Measurements from ENCODE around the gene ARF6. TPM values are rescaled to one million over a fixed set of nuclear protein-coding genes. Genes with fewer than 3 reads are reported as not detected.
A peak's percentile ranks its signal among the peaks of the same experiment; 100 is the strongest.

Gene ARF6
- total RNA-seq, 1 experiment from 2014 or later, result 88.8 TPM

DNA sequence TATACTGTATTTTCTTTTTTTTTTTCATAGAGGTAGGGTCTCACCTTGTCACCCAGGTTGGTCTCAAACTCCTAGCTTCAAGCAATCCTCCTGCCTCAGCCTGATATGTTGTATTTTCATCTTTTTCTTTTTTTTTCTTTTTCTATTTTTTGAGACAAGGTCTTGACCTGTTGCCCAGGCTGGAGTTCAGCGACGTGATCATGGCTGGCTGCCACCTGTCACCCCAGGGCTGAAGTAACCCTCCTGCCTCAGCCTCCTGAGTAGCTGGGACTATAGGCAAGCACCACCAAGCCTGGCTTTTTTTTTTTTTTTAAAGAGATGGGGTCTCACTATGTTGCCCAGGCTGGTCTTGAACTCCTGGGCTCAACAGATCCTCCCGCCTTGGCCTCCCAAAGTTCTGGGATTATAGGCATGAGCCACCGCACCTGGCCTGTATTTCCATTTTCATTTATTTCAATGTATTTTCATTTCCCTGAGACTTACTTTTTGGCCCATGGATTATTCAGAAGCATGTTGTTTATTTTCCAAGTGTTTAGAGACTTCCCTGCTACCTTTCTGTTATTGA, 16.2 kb upstream of the ARF6 start:
- ATAC-seq (no peak), DNase-seq (ENCODE audit: low read depth, low spot score) (no peak)
- TF ChIP-seq EZH2 (IDR thresholded peaks at IDR 0.05) (no peak), POLR2AphosphoS5 (IDR thresholded peaks at IDR 0.05; ENCODE audit: low read depth, low read length) (no peak), ZFX (IDR thresholded peaks at IDR 0.05) (no peak), ELF1 (IDR thresholded peaks at IDR 0.05; ENCODE audit: borderline replicate concordance, low read depth) (no peak), SP1 (IDR thresholded peaks at IDR 0.05; ENCODE audit: low read depth) (no peak), TCF7L2 (IDR thresholded peaks at IDR 0.05; ENCODE audit: borderline replicate concordance, extremely low read depth, insufficient read depth, insufficient read length) (no peak), SRF (IDR thresholded peaks at IDR 0.05; ENCODE audit: low read depth) (no peak), EZH2phosphoT487 (IDR thresholded peaks at IDR 0.05; ENCODE audit: borderline replicate concordance) (no peak), YY1 (IDR thresholded peaks at IDR 0.05; ENCODE audit: extremely low read depth, insufficient replicate concordance, low read depth, low read length) (no peak)
- TF ChIP-seq, protein P1, sequence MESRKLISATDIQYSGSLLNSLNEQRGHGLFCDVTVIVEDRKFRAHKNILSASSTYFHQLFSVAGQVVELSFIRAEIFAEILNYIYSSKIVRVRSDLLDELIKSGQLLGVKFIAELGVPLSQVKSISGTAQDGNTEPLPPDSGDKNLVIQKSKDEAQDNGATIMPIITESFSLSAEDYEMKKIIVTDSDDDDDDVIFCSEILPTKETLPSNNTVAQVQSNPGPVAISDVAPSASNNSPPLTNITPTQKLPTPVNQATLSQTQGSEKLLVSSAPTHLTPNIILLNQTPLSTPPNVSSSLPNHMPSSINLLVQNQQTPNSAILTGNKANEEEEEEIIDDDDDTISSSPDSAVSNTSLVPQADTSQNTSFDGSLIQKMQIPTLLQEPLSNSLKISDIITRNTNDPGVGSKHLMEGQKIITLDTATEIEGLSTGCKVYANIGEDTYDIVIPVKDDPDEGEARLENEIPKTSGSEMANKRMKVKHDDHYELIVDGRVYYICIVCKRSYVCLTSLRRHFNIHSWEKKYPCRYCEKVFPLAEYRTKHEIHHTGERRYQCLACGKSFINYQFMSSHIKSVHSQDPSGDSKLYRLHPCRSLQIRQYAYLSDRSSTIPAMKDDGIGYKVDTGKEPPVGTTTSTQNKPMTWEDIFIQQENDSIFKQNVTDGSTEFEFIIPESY (IDR thresholded peaks at IDR 0.05; ENCODE audit: extremely low read depth, insufficient replicate concordance, low read length), result no peak
- TF ChIP-seq, protein P2, sequence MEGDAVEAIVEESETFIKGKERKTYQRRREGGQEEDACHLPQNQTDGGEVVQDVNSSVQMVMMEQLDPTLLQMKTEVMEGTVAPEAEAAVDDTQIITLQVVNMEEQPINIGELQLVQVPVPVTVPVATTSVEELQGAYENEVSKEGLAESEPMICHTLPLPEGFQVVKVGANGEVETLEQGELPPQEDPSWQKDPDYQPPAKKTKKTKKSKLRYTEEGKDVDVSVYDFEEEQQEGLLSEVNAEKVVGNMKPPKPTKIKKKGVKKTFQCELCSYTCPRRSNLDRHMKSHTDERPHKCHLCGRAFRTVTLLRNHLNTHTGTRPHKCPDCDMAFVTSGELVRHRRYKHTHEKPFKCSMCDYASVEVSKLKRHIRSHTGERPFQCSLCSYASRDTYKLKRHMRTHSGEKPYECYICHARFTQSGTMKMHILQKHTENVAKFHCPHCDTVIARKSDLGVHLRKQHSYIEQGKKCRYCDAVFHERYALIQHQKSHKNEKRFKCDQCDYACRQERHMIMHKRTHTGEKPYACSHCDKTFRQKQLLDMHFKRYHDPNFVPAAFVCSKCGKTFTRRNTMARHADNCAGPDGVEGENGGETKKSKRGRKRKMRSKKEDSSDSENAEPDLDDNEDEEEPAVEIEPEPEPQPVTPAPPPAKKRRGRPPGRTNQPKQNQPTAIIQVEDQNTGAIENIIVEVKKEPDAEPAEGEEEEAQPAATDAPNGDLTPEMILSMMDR (IDR thresholded peaks at IDR 0.05 in 2 of 3, conservative IDR thresholded peaks at IDR 0.05 in 1 of 3; ENCODE audit: borderline replicate concordance in 1 of 3, insufficient read depth in 1 of 3, low read depth in 2 of 3, low read length in 2 of 3), result no peak
- ChIA-PET CTCF (no interaction called here), POLR2A (interaction anchor here (1.0 to 1.2 kb wide), 2 partner anchors 8 to 124 kb away, joined by 3 to 4 read pairs; no protein-coding TSS in a partner anchor), RAD21 (ENCODE audit: low non-redundant PET in 1 of 2, low total read pairs in 2 of 2, uncharacterized antibody in 2 of 2, unreplicated experiment in 2 of 2) (interaction anchor here (0.6 kb wide), 2 partner anchors 14 to 16 kb away, joined by 3 to 6 read pairs; no protein-coding TSS in a partner anchor)
- Histone ChIP-seq H3K9ac (ENCODE audit: low read length) (no peak overlapping the region), H3K4me2 (ENCODE audit: low read length) (peak overlapping the region; percentile 64; the same call in 1 of the 2 replicates), H2AFZ (ENCODE audit: low read depth, low read length, poor library complexity, severe bottlenecking) (peak overlapping the region; percentile 81), H3K27ac (ENCODE audit: low read depth, low read length) (no peak overlapping the region), H3K9me3 (ENCODE audit: control insufficient read depth in 1 of 2, insufficient read depth in 1 of 2, low read depth in 1 of 2, low read length in 2 of 2) (no peaks in the 10 kb centered on the region), H3K36me3 (ENCODE audit: control insufficient read depth in 1 of 2, insufficient read depth in 2 of 2, low read length in 2 of 2) (no peaks in the 10 kb centered on the region), H3K9me2 (ENCODE audit: insufficient read depth) (no peaks in the 10 kb centered on the region), H3K27me3 (ENCODE audit: insufficient read depth, low read length) (no peaks in the 10 kb centered on the region), H3K4me1 (ENCODE audit: control insufficient read depth in 1 of 2, insufficient read depth in 2 of 2, low read length in 2 of 2) (peaks cover 30 to 64% of the 10 kb centered on the region in 2 experiments), H3K79me2 (ENCODE audit: insufficient read depth, low read length) (no peaks in the 10 kb centered on the region), H4K20me1 (ENCODE audit: insufficient read depth) (no peaks in the 10 kb centered on the region), H3K4me3 (replicated peaks in 1 of 2; ENCODE audit: low read depth in 1 of 2, low read length in 2 of 2) (no peak overlapping the region)
- intact Hi-C loops (cut with micrococcal nuclease), result no loop called here
- no TSS peak for BruUV-seq (replicated peaks)

Measured in HCT116 (cell line).